MM.1S (cell line): ENCODE measurements around the gene ZMYM3.

Source experiments
- EZH2 ChIP-seq: fragments of 300-600 bp; sonication (generic); optimal IDR thresholded peaks from 2 replicates; pipeline ENCODE3; 2017; ENCODE audit warnings: low read depth, mild to moderate bottlenecking, antibody characterized with exemption, low read length, mixed read lengths
- TF ChIP-seq, protein P1 (sequence below): fragments of 300-600 bp; sonication (generic); IDR thresholded peaks from 2 replicates; pipeline ENCODE4 v1.5.1; 2016; ENCODE audit warnings: antibody characterized with exemption, low read length, mixed read lengths

DNA sequence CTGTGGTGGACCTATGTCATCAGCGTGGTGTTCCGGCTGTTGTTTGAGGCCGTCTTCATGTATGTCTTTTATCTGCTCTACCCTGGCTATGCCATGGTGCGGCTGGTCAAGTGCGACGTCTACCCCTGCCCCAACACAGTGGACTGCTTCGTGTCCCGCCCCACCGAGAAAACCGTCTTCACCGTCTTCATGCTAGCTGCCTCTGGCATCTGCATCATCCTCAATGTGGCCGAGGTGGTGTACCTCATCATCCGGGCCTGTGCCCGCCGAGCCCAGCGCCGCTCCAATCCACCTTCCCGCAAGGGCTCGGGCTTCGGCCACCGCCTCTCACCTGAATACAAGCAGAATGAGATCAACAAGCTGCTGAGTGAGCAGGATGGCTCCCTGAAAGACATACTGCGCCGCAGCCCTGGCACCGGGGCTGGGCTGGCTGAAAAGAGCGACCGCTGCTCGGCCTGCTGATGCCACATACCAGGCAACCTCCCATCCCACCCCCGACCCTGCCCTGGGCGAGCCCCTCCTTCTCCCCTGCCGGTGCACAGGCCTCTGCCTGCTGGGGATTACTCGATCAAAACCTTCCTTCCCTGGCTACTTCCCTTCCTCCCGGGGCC lies 29.7 kb downstream of the ZMYM3 start:
- no peak for TF ChIP-seq EZH2
- TF ChIP-seq, protein P1, sequence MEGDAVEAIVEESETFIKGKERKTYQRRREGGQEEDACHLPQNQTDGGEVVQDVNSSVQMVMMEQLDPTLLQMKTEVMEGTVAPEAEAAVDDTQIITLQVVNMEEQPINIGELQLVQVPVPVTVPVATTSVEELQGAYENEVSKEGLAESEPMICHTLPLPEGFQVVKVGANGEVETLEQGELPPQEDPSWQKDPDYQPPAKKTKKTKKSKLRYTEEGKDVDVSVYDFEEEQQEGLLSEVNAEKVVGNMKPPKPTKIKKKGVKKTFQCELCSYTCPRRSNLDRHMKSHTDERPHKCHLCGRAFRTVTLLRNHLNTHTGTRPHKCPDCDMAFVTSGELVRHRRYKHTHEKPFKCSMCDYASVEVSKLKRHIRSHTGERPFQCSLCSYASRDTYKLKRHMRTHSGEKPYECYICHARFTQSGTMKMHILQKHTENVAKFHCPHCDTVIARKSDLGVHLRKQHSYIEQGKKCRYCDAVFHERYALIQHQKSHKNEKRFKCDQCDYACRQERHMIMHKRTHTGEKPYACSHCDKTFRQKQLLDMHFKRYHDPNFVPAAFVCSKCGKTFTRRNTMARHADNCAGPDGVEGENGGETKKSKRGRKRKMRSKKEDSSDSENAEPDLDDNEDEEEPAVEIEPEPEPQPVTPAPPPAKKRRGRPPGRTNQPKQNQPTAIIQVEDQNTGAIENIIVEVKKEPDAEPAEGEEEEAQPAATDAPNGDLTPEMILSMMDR: no peak
